H9 (cell line): ENCODE data around the gene BRI3. TPM values are rescaled to one million over a fixed set of nuclear protein-coding genes. Genes with fewer than 3 reads are reported as not detected.

Experiments
- DNase-seq: peaks from one replicate; pipeline ENCODE4 v3.0.0-alpha.2; 2017
- H2AFZ ChIP-seq: one replicate; pipeline ENCODE4 v1.6.1; 2013; ENCODE audit warnings: mild to moderate bottlenecking, low read length, control low read depth, moderate library complexity
- H2AK5ac ChIP-seq: 2 replicates; pipeline ENCODE4 v1.6.1; 2013; ENCODE audit warnings: low read length, control low read depth, mixed read lengths; ENCODE audit not compliant: insufficient read length
- H2BK120ac ChIP-seq: one replicate; pipeline ENCODE4 v1.6.1; 2013; ENCODE audit warnings: low read depth, mild to moderate bottlenecking, low read length, control low read depth, inconsistent platforms; ENCODE audit not compliant: poor library complexity, severe bottlenecking
- H2BK12ac ChIP-seq: 2 replicates; pipeline ENCODE4 v1.6.1; 2013; ENCODE audit warnings: low read length, control low read depth, mixed read lengths, low read depth; ENCODE audit not compliant: insufficient read length
- H2BK15ac ChIP-seq: 2 replicates; pipeline ENCODE4 v1.6.1; 2013; ENCODE audit warnings: low read depth, low read length, control low read depth
- H2BK20ac ChIP-seq: one replicate; pipeline ENCODE4 v1.6.1; 2013; ENCODE audit warnings: low read depth, mild to moderate bottlenecking, low read length, control low read depth, inconsistent platforms; ENCODE audit not compliant: poor library complexity, severe bottlenecking
- H2BK5ac ChIP-seq: 2 replicates; pipeline ENCODE4 v1.6.1; 2013; ENCODE audit warnings: low read length, control low read depth, mixed read lengths; ENCODE audit not compliant: insufficient read length
- H3K14ac ChIP-seq: 2 replicates; pipeline ENCODE4 v1.6.1; 2013; ENCODE audit warnings: low read length, control low read depth; ENCODE audit not compliant: insufficient read depth
- H3K18ac ChIP-seq: 2 replicates; pipeline ENCODE4 v1.6.1; 2013; ENCODE audit warnings: low read depth, mild to moderate bottlenecking, mixed read lengths, low read length, control low read depth; ENCODE audit not compliant: insufficient read length
- H3K23ac ChIP-seq: 2 replicates; pipeline ENCODE4 v1.6.1; 2013; ENCODE audit warnings: low read length, control low read depth, mixed read lengths, low read depth; ENCODE audit not compliant: insufficient read length
- H3K23me2 ChIP-seq: 2 replicates; pipeline ENCODE4 v1.6.1; 2013; ENCODE audit warnings: low read depth, mild to moderate bottlenecking, mixed read lengths, low read length, control low read depth; ENCODE audit not compliant: insufficient read length, poor library complexity, severe bottlenecking
- H3K27ac ChIP-seq: 2 replicates; pipeline ENCODE4 v1.5.1; 2013; ENCODE audit warnings: low read length, control low read depth, mixed read lengths, low read depth; ENCODE audit not compliant: insufficient read length
- H3K27me3 ChIP-seq: 2 replicates; pipeline ENCODE4 v1.6.1; 2013; ENCODE audit warnings: low read length, control low read depth, inconsistent platforms; ENCODE audit not compliant: insufficient read depth
- H3K4ac ChIP-seq: 2 replicates; pipeline ENCODE4 v1.6.1; 2013; ENCODE audit warnings: low read depth, mild to moderate bottlenecking, control low read depth, inconsistent platforms, low read length, moderate library complexity
- H3K4me1 ChIP-seq: 2 replicates; pipeline ENCODE4 v1.6.1; 2013; ENCODE audit warnings: low read length, control low read depth, inconsistent platforms; ENCODE audit not compliant: insufficient read depth
- H3K4me2 ChIP-seq: 2 replicates; pipeline ENCODE4 v1.6.1; 2013; ENCODE audit warnings: low read length, control low read depth, mixed read lengths; ENCODE audit not compliant: insufficient read length, insufficient read depth
- H3K56ac ChIP-seq: 2 replicates; pipeline ENCODE4 v1.6.1; 2013; ENCODE audit warnings: low read depth, mild to moderate bottlenecking, mixed read lengths, low read length, control low read depth; ENCODE audit not compliant: insufficient read length
- H3K79me1 ChIP-seq: 2 replicates; pipeline ENCODE4 v1.6.1; 2013; ENCODE audit warnings: low read depth, mild to moderate bottlenecking, moderate library complexity, low read length, control low read depth, inconsistent platforms; ENCODE audit not compliant: insufficient read depth, poor library complexity, severe bottlenecking
- H3K79me2 ChIP-seq: 2 replicates; pipeline ENCODE4 v1.6.1; 2013; ENCODE audit warnings: low read length, control low read depth, inconsistent platforms; ENCODE audit not compliant: insufficient read depth
- H3K9ac ChIP-seq: 2 replicates; pipeline ENCODE4 v1.6.1; 2013; ENCODE audit warnings: low read length, control low read depth, mixed read lengths; ENCODE audit not compliant: insufficient read length; ENCODE audit errors: extremely low read depth
- H3K9me3 ChIP-seq: one replicate; pipeline ENCODE4 v1.6.1; 2013; ENCODE audit warnings: low read depth, low read length, inconsistent platforms; ENCODE audit not compliant: control insufficient read depth
- H3T11ph ChIP-seq: one replicate; pipeline ENCODE4 v1.6.1; 2013; ENCODE audit warnings: mild to moderate bottlenecking, low read length, control low read depth, inconsistent platforms
- H4K20me1 ChIP-seq: one replicate; pipeline ENCODE4 v1.6.1; 2013; ENCODE audit not compliant: control insufficient read depth, insufficient read length, insufficient read depth
- H4K5ac ChIP-seq: 2 replicates; pipeline ENCODE4 v1.6.1; 2013; ENCODE audit warnings: low read depth, mild to moderate bottlenecking, mixed read lengths, low read length, control low read depth; ENCODE audit not compliant: insufficient read length
- H4K8ac ChIP-seq: replicated peaks from 2 replicates; pipeline ENCODE4 v1.6.1; 2013; ENCODE audit warnings: low read length, control low read depth, mixed read lengths, low read depth; ENCODE audit not compliant: insufficient read length
- H4K91ac ChIP-seq: 2 replicates; pipeline ENCODE4 v1.6.1; 2013; ENCODE audit warnings: low read depth, mild to moderate bottlenecking, moderate library complexity, mixed read lengths, low read length, control low read depth; ENCODE audit not compliant: insufficient read length
- H3K27ac Mint-ChIP-seq, 3 experiments: 2 replicates in 2 of 3; 3 replicates in 1 of 3; pipeline ENCODE4 v1.8.0; 2020 to 2021; ENCODE audit warnings: mixed read lengths in 3 of 3, mild to moderate bottlenecking in 1 of 3, moderate library complexity in 1 of 3
- H3K27me3 Mint-ChIP-seq: 2 replicates; pipeline ENCODE4 v1.8.0; 2021; ENCODE audit warnings: low read depth, mild to moderate bottlenecking, moderate library complexity, mixed read lengths
- H3K36me3 Mint-ChIP-seq, 3 experiments: 2 replicates in 2 of 3; 3 replicates in 1 of 3; pipeline ENCODE4 v1.8.0; 2020 to 2021; ENCODE audit warnings: low read depth in 3 of 3, mixed read lengths in 3 of 3; ENCODE audit not compliant: insufficient read depth in 1 of 3
- H3K4me1 Mint-ChIP-seq, 2 experiments: 2 replicates each; pipeline ENCODE4 v1.8.0; 2020; ENCODE audit warnings: mixed read lengths in 2 of 2
- H3K4me3 Mint-ChIP-seq, 2 experiments: 2 replicates in 1 of 2; 3 replicates in 1 of 2; pipeline ENCODE4 v1.8.0; 2020 to 2021; ENCODE audit warnings: mild to moderate bottlenecking in 2 of 2, mixed read lengths in 2 of 2, moderate library complexity in 1 of 2
- H3K9me3 Mint-ChIP-seq, 2 experiments: 2 replicates in 1 of 2; 3 replicates in 1 of 2; pipeline ENCODE4 v1.8.0; 2020; ENCODE audit warnings: mild to moderate bottlenecking in 2 of 2, mixed read lengths in 2 of 2, moderate library complexity in 1 of 2
- CTCF ChIP-seq: fragments of 200-600 bp; sonication (generic); conservative IDR thresholded peaks from 3 replicates; pipeline ENCODE4 v1.8.0; 2021; ENCODE audit warnings: antibody characterized with exemption, mild to moderate bottlenecking
- WGBS: extraction: QIAGEN DNeasy Blood & Tissue Kit; methylation state at CpG from one replicate; pipeline ENCODE4 v1.1.7; 2013; ENCODE audit warnings: missing lambda C conversion rate, low lambda C conversion rate, mixed read lengths; ENCODE audit not compliant: insufficient read length; ENCODE audit errors: extremely low coverage; 5-methylcytosine and 5-hydroxymethylcytosine counted together
- total RNA-seq: library from RNA; stranded (reverse); gene quantifications from 2 replicates; pipeline ENCODE4 v1.2.1, GENCODE V29; 2021

Gene BRI3
- total RNA-seq, 1 experiment from 2014 or later, result 102 TPM

GRCh38 chr7:98281757-98282606, 496 bp downstream of the BRI3 start:
- Histone ChIP-seq H3K4me1 (no peaks in the 10 kb centered on the region; the same call in 1 of the 2 replicates), H3T11ph (no peak overlapping the region), H3K9ac (peak overlapping the region; percentile 69), H2BK20ac (no peak overlapping the region), H3K23ac (no peak overlapping the region), H3K56ac (no peak overlapping the region), H2AK5ac (no peak overlapping the region), H3K23me2 (peaks cover 11% of the 10 kb centered on the region), H3K27ac (no peak overlapping the region), H3K4me2 (peak overlapping the region; percentile 69), H3K14ac (peak overlapping the region; percentile 58; the same call in 1 of the 2 replicates), H4K20me1 (no peaks in the 10 kb centered on the region), H3K27me3 (no peaks in the 10 kb centered on the region), H2AFZ (no peak overlapping the region), H3K79me2 (no peaks in the 10 kb centered on the region; the same call in 1 of the 2 replicates), H3K18ac (no peak overlapping the region), H2BK12ac (no peak overlapping the region), H4K91ac (no peak overlapping the region), H3K79me1 (peaks cover 6% of the 10 kb centered on the region), H2BK120ac (no peak overlapping the region), H2BK5ac (no peak overlapping the region), H4K5ac (no peak overlapping the region), H2BK15ac (no peak overlapping the region), H4K8ac (no peak overlapping the region), H3K9me3 (no peaks in the 10 kb centered on the region), H3K4ac (no peak overlapping the region)
- whole genome bisulfite sequencing, result no CpG with 5 or more reads among the region's 77 CpGs
- DNase-seq, result no peak
- Mint-ChIP-seq H3K4me1 (peaks cover 28 to 36% of the 10 kb centered on the region in 2 experiments), H3K9me3 (no peaks in the 10 kb centered on the region), H3K27me3 (peaks cover 2% of the 10 kb centered on the region), H3K36me3 (peaks cover 6 to 15% (median 13%) of the 10 kb centered on the region in 3 experiments), H3K4me3 (peak overlapping the region; percentile 84 to 89), H3K27ac (peak overlapping the region in 1 of 3 experiments; percentile 94; a peak in 3 of 7 replicates)
- TF ChIP-seq CTCF, result no peak
